ENCODE measurements around the gene AKR1C3.

Gene AKR1C3

GRCh38 chr10:5147981-5148677, 53.9 kb downstream of the AKR1C3 start:
- TF ChIP-seq CTCF (IDR thresholded peaks at IDR 0.05; ENCODE audit: extremely low read depth, missing control alignments) = no peak
- DNase-seq (ENCODE audit: low spot score) = no peak

- no peak for TF ChIP-seq CTCF (IDR thresholded peaks at IDR 0.05; ENCODE audit: extremely low read depth, missing control alignments)
- no peak for DNase-seq (ENCODE audit: low spot score)
Observed at GRCh38 chr10:5148678-5149032, 54.4 kb downstream of the AKR1C3 start.

- no peak for DNase-seq (ENCODE audit: low spot score)
- no peak for TF ChIP-seq CTCF (IDR thresholded peaks at IDR 0.05; ENCODE audit: extremely low read depth, missing control alignments)
Observed at GRCh38 chr10:5151076-5151475, 56.9 kb downstream of the AKR1C3 start.

- TF ChIP-seq CTCF (IDR thresholded peaks at IDR 0.05; ENCODE audit: extremely low read depth, missing control alignments) = no peak
- DNase-seq (ENCODE audit: low spot score) = no peak
Observed at GRCh38 chr10:5155951-5156350, 61.7 kb downstream of the AKR1C3 start.
